Activated T-helper 17 cell treated with anti-CD3 and anti-CD28 coated beads, Interleukin-2, amount 50 U/mL, for 72 hours (primary cell): ENCODE results near the gene DNAJC1. TPM values are rescaled to one million over a fixed set of nuclear protein-coding genes. Genes with fewer than 3 reads are reported as not detected.
"Not testable (repeated sequence)": the region's sequence is repeated elsewhere in the genome, so short reads cannot be mapped to it uniquely, and the experiment has no call there.

Experiments
- ATAC-seq: fragments of 150-1000 bp; cut with Tn5 transposase; replicated peaks from 2 replicates; pipeline ENCODE4 v1.10.0; 2021; ENCODE audit warnings: mild to moderate bottlenecking, moderate library complexity
- H3K27ac Mint-ChIP-seq: one replicate; pipeline ENCODE4 v1.8.0; 2022; ENCODE audit warnings: mixed read lengths
- H3K27me3 Mint-ChIP-seq: one replicate; pipeline ENCODE4 v1.8.0; 2022; ENCODE audit warnings: mixed read lengths
- H3K36me3 Mint-ChIP-seq: one replicate; pipeline ENCODE4 v1.8.0; 2022; ENCODE audit warnings: low read depth, mild to moderate bottlenecking, mixed read lengths
- H3K4me1 Mint-ChIP-seq: one replicate; pipeline ENCODE4 v1.8.0; 2022; ENCODE audit warnings: mixed read lengths
- H3K4me3 Mint-ChIP-seq: one replicate; pipeline ENCODE4 v1.8.0; 2022; ENCODE audit warnings: mild to moderate bottlenecking, mixed read lengths
- H3K9me3 Mint-ChIP-seq: one replicate; pipeline ENCODE4 v1.8.0; 2022; ENCODE audit warnings: mixed read lengths
- total RNA-seq, 2 donors: library from RNA; stranded (reverse); gene quantifications; one replicate each; pipeline ENCODE4 v1.2.3, GENCODE V29; 2022

The DNAJC1 gene
- total RNA-seq, 2 donors from 2014 or later = 21.4 to 21.5 TPM

DNA sequence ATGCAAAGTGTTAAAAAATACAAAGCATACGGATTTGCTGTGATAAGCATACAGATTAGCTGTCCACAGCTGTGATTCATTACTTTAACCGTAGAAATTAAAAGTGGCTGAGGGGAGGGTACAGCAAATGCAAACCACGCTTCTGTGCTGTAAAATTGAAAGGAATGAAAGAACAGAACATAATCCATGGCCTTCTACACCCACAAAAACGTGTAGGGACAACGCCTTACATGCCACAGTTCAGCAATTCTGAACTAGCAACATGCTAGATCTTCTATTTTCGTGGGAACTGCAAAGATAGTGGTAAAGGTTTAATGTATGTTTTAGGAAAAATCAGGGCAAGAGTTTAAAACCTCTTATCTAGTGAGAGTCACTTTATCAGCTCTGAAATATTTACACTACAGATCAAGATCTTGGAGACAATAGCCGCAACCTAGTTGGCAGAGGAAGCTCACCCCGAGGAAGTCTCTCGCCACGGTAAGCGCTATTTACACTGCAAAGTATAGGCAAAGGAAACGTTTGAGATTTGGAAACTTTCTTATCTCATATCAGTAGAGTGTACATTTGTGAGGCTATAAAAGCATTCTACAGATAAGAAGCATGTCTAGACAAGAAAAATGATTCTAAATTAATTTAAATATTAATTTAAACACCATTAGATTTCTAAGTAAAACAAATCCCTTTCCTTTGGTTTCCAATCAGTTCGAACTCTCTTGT, 275.9 kb downstream of the DNAJC1 start:
- Mint-ChIP-seq H3K27me3 (no peaks in the 10 kb centered on the region), H3K4me1 (peaks cover 21% of the 10 kb centered on the region), H3K36me3 (peaks cover 70% of the 10 kb centered on the region), H3K4me3 (no peak overlapping the region), H3K27ac (no peak overlapping the region), H3K9me3 (no peaks in the 10 kb centered on the region)
- peak; percentile 44 for ATAC-seq

DNA sequence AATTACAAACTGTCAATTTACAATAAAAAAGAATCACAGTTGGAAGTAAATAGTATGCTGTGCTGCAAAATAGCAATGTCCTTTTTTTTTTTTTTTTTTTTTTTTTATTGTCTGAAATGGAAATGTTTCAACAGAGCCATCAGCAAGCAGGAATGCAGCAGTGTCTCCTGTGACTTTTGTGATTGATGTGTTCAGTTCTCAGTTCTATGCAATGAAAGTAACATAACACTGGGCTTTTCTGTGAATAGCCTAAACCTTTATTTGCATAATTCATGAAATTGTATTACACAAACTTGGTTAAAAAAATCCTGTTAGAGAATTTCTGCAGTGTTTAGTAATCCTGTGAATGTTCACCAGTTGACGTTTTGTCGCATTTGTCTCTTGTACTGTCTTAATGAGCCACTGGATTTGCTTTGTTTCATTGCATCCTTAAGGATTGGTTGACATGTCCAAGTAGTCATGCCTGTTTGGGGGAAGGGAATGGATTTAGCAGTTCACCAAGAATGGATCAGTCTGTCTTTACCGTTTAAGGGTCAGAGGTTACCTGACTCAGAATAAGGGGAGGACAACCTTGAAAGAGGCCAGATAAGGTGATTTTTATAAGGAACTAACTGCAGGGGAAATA, 276.8 kb downstream of the DNAJC1 start:
- no peak for ATAC-seq
- Mint-ChIP-seq H3K27me3 (no peaks in the 10 kb centered on the region), H3K9me3 (no peaks in the 10 kb centered on the region), H3K4me3 (no peak overlapping the region), H3K27ac (peak overlapping the region; percentile 31), H3K36me3 (peaks cover 64% of the 10 kb centered on the region), H3K4me1 (peaks cover 16% of the 10 kb centered on the region)

DNA sequence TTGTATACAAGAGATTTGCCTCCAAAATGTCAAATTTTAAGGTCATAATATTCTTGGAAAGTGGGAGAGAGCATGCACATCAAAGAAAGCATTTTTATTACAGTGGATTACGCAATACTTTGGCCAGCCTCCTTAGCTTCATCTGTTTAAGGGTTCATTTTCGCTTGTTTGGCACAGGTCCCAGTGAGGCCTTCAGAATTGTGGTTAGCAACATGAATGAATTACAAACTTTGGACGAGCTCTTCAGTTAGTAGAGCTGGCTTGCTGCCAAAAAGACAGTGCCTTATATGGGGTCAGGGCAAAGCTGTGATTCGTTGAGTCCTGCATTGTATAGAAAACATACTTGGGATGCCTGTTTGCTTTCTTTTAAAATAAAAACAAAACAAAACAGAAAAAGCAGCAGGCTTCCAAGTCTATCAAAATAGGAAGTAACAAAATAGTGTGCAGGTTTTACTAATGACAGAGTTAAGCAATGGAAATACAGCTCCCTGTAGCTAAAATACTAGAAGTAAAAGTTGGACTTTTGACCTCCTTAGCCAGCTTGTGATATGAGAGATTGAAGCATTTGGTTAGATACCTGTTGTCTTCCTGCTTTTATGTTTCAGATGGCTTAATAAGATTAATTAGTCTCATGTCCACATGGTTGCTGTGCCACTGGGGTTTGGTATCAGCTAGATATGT, 278.7 kb downstream of the DNAJC1 start:
- ATAC-seq = peak; percentile 51
- Mint-ChIP-seq H3K4me1 (peaks cover 16% of the 10 kb centered on the region), H3K27ac (peak overlapping the region; percentile 21), H3K4me3 (no peak overlapping the region), H3K36me3 (peaks cover 54% of the 10 kb centered on the region), H3K9me3 (no peaks in the 10 kb centered on the region), H3K27me3 (no peaks in the 10 kb centered on the region)

DNA sequence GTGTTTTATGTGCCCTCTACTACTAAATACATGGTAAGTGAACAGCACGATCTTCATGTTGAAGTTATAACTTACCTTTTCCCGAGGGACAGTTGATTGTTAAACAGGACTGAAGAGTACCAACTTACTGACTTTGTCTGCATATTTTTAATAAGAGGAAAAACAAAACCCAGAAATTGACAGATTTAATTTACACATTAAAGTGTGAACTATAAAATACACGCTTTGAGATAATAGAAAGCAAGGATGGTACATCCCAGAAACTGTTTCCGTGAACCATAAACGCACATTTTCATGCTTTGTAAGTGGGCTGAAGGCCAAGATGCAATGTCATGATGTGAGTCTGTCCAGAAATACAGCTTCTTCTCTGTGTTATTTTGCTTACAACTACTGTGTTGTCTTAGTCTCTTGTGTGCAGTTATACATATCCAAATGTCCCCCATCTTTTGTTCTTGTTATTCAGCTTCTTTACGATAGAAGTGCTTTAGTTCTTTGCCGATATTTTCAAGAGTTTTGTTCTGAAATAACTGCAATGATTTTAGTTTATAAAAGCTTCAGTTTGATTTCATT, 279.4 kb downstream of the DNAJC1 start:
- no peak overlapping the region for H3K4me3 Mint-ChIP-seq
- H3K9me3 Mint-ChIP-seq = no peaks in the 10 kb centered on the region
- peaks cover 16% of the 10 kb centered on the region for H3K4me1 Mint-ChIP-seq
- peak overlapping the region; percentile 21 for H3K27ac Mint-ChIP-seq
- H3K27me3 Mint-ChIP-seq = no peaks in the 10 kb centered on the region
- H3K36me3 Mint-ChIP-seq = peaks cover 54% of the 10 kb centered on the region
- ATAC-seq = no peak

DNA sequence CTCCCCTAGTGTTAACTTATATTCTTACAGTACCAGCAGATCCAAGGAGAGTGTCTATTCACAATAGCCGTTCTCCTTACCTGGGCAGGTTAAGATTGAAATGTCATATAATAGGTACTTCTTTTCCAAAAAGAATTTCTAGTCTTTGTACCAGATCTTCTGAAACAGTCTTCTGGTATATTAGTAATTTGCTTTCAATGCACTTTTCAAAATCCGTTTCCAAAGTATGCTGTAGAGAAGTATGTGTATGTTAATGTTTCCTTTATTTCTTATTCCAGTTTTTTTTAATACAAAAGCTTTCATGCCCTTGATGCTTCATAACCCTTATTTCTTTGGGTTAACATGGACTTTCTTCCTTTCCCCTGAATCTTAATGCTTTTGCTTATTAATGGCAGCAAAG, 281.3 kb downstream of the DNAJC1 start:
- Mint-ChIP-seq H3K27ac (no peak overlapping the region), H3K27me3 (no peaks in the 10 kb centered on the region), H3K36me3 (peaks cover 51% of the 10 kb centered on the region), H3K9me3 (no peaks in the 10 kb centered on the region), H3K4me1 (peaks cover 16% of the 10 kb centered on the region), H3K4me3 (no peak overlapping the region)
- no peak for ATAC-seq

DNA sequence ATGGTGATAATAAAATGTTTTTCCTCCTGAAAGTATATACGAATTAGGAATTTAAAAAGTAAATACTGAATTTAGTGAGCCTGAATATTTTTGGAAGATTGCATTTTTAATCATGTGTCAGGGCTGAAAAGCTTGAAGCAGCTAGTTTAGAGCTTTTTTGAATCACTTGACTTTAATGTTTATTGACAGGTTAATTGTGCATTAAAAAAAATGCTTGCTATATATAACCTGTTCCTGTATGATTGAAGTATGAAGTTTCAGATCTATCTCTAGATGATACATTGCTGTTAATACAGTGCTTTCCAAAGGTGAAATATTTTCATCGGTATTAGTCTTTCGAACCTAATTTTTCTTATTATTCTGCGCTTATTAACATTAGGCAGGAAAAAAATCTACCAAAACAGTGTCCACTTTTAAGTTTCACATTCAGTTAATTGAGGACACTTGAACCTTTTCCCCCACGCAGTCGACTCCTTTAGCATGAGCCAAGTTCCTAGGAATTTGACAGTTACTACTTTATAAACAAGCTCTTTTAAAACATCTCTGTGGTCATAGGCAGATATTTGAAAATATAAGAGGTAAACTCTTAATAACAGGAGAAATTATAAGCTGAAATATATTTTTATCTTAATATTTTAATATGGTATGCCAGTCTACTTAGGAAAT, 282.4 kb downstream of the DNAJC1 start:
- no peak for ATAC-seq
- H3K4me1 Mint-ChIP-seq = peaks cover 10% of the 10 kb centered on the region
- H3K36me3 Mint-ChIP-seq = peaks cover 44% of the 10 kb centered on the region
- no peak overlapping the region for H3K4me3 Mint-ChIP-seq
- no peaks in the 10 kb centered on the region for H3K9me3 Mint-ChIP-seq
- H3K27me3 Mint-ChIP-seq = no peaks in the 10 kb centered on the region
- H3K27ac Mint-ChIP-seq = no peak overlapping the region

DNA sequence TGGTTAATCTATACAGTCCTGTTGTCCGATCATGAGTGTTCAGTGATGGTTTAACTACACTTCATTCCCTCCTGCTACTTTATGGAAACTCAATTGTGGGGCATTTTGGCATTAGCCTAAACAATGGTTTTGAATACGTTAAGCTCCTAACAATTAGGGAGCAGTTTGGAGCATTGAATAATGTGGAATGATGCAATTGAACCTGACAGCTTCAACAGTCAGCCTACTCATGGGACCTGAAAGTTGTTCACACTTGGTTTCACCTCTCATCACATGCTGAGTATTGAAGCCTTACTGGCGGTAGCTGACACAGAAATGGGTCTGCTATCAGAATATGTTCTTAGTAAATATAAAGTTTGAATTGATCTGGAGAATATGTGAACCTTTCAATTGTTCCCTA, 283.4 kb downstream of the DNAJC1 start:
- ATAC-seq = no peak
- H3K27me3 Mint-ChIP-seq = no peaks in the 10 kb centered on the region

DNA sequence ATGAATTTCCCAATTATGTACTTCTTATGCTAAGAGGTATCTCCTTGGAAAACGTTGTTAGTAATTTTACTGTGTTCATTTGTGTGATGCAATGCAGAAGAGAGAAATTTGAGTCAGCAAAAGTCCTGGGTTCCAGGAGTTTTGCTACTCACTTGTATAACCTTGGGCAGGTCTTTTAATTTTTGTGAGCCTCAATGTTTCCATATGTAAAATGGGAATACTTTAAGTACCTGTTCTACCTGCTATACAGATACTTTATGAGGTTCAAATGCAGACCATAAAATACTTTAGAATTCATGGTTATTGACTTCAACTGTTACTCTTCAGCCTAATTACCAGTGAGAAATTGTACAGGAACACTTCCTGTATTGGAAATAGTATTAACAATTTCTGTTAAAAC, 284.0 kb downstream of the DNAJC1 start:
- Mint-ChIP-seq H3K4me1 (peaks cover 8% of the 10 kb centered on the region), H3K4me3 (no peak overlapping the region), H3K36me3 (peaks cover 54% of the 10 kb centered on the region), H3K9me3 (no peaks in the 10 kb centered on the region), H3K27me3 (no peaks in the 10 kb centered on the region), H3K27ac (peak overlapping the region; percentile 17)
- ATAC-seq = no peak

More for the DNA sequence above, 283.4 kb downstream of the DNAJC1 start:
- Mint-ChIP-seq H3K36me3 (peaks cover 51% of the 10 kb centered on the region), H3K4me3 (no peak overlapping the region), H3K9me3 (no peaks in the 10 kb centered on the region), H3K4me1 (peaks cover 10% of the 10 kb centered on the region), H3K27ac (peak overlapping the region; percentile 17)

DNA sequence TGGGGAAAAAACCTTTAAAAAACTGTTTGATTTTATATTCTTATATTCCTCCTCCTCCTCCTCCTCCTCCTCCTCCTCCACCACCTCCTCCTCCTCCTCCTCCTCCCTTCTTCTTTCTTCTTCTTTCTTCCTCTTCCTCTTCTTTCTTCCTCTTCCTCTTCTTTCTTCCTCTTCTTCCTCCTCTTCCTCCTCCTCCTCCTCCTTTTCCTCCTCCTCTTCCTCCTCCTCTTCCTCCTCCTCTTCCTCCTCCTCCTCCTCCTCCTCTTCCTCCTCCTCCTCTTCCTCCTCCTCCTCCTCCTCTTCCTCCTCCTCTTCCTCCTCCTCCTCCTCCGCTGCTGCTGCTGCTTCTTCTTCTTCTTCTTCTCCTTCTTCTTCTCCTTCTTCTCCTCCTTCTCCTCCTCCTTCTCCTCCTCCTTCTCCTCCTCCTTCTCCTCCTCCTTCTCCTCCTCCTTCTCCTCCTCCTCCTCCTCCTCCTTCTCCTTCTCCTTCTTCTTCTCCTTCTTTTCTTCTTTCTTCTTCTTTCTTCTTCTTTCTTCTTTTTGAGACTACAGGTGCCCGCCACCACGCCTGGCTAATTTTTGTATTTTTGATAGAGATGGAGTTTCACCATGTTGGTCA, 286.0 kb downstream of the DNAJC1 start:
- not testable (repeated sequence) for H3K9me3 Mint-ChIP-seq, ATAC-seq
- peaks cover 67% of the 10 kb centered on the region for H3K36me3 Mint-ChIP-seq

DNA sequence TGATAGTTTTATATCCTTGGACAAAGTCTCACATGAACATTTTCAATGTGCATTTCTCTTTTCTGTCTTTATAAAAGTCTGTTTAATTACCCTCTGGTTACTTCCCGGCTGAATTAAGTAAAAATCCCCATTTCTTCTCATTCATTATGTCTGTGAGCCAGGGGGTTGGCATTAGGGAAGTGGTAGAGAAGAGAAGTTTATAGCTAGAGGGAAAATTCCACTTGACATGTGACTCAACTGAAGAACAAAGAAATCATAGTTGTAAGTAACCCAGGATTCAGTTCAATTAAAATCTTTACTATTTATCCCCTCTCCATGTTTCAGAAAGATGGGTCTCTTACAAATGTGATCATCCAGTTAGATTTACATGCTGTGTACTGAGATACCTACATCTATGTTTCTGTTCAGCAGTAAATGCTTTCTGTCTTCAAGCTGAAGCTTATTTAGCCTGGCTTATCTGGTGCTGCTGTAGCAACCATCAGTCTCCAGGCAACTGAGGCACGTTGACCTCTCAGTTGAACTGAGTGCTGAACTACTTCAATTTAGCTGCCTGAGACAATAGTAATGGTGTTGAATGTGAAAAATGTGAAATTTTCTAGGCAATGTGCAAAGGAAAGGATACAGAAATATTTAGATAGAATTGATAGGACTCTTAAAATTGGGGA, 287.9 kb downstream of the DNAJC1 start:
- no peak for ATAC-seq
- H3K4me3 Mint-ChIP-seq = no peak overlapping the region
- H3K4me1 Mint-ChIP-seq = peaks cover 16% of the 10 kb centered on the region
- no peaks in the 10 kb centered on the region for H3K9me3 Mint-ChIP-seq
- peaks cover 73% of the 10 kb centered on the region for H3K36me3 Mint-ChIP-seq
- no peak overlapping the region for H3K27ac Mint-ChIP-seq
- no peaks in the 10 kb centered on the region for H3K27me3 Mint-ChIP-seq

More for the DNA sequence above, 286.0 kb downstream of the DNAJC1 start:
- not testable (repeated sequence) for H3K27me3 Mint-ChIP-seq, H3K4me1 Mint-ChIP-seq, H3K4me3 Mint-ChIP-seq
- H3K27ac Mint-ChIP-seq = peak overlapping the region; percentile 38

DNA sequence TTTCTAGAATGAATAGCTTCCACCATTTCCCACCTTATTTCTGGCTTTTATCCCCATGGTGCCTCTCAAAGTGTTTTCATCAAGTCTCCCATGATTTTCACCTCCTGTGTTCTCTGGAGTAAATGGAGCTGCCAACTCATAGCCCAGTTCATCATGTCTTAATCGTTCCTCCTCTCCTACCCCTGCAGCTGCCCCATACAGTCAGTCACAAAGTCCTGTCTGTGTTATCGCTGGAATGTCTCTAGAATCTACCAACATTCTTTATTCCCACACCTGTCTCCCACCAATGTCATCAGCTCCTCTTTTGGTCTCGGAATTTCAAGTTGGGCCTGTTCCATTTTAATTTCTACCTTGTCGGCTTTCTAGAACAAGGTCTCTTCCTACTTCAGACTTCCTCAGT, 290.6 kb downstream of the DNAJC1 start:
- Mint-ChIP-seq H3K27ac (peak overlapping the region; percentile 42), H3K9me3 (no peaks in the 10 kb centered on the region), H3K4me1 (peaks cover 21% of the 10 kb centered on the region), H3K4me3 (no peak overlapping the region), H3K36me3 (peaks cover 75% of the 10 kb centered on the region), H3K27me3 (no peaks in the 10 kb centered on the region)
- no peak for ATAC-seq

DNA sequence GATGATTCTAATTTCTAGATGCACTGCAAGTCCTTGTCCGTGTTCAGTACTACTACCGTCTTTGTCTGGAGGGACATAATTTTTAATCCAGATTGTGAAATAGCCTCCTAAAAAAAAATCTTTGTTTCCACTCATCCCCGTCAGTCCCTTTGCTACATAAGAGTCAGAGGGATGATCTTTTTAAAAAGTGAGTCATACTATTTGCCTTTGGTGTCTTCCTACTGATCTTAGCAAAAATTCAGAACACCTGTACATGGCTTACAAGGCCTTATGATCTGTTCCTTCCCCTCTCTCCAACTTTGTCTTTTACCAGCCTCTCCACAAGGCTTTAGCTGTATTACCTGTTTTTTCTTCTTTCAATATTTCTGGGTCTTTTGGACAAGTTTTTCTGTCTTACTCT, 296.0 kb downstream of the DNAJC1 start:
- Mint-ChIP-seq H3K4me3 (no peak overlapping the region), H3K27ac (peak overlapping the region; percentile 55), H3K36me3 (peaks cover 63% of the 10 kb centered on the region), H3K27me3 (no peaks in the 10 kb centered on the region), H3K4me1 (peaks cover 39% of the 10 kb centered on the region), H3K9me3 (no peaks in the 10 kb centered on the region)
- no peak for ATAC-seq
